Measurements from ENCODE around the gene SERTAD2.

SERTAD2 gene

GRCh38 chr2:64629329-64629781, 24.4 kb downstream of the SERTAD2 start:
- no peak for DNase-seq (ENCODE audit: low read depth in 2 of 2)

- DNase-seq (ENCODE audit: low read depth in 2 of 2): no peak
These were observed 25.6 kb downstream of the SERTAD2 start for GRCh38 chr2:64627860-64628841.

GRCh38 chr2:64626963-64627760, 26.6 kb downstream of the SERTAD2 start:
- DNase-seq (ENCODE audit: low read depth in 2 of 2): no peak

GRCh38 chr2:64626146-64626809, 27.4 kb downstream of the SERTAD2 start:
- DNase-seq (ENCODE audit: low read depth in 2 of 2): no peak

- no peak for DNase-seq (ENCODE audit: low read depth in 2 of 2)
These were observed 28.2 kb downstream of the SERTAD2 start for GRCh38 chr2:64625299-64626145.

- no peak for DNase-seq (ENCODE audit: low read depth in 2 of 2)
These were observed 28.9 kb downstream of the SERTAD2 start for GRCh38 chr2:64624862-64625261.

GRCh38 chr2:64624108-64624610, 29.6 kb downstream of the SERTAD2 start:
- no peak for DNase-seq (ENCODE audit: low read depth in 2 of 2)

- DNase-seq (ENCODE audit: low read depth in 2 of 2): no peak
These were observed 30.4 kb downstream of the SERTAD2 start for GRCh38 chr2:64623242-64623850.

GRCh38 chr2:64622443-64623241, 31.1 kb downstream of the SERTAD2 start:
- no peak for DNase-seq (ENCODE audit: low read depth in 2 of 2)

GRCh38 chr2:64620661-64621060, 33.1 kb downstream of the SERTAD2 start:
- DNase-seq (ENCODE audit: low read depth in 2 of 2): no peak

GRCh38 chr2:64617631-64618151, 36.0 kb downstream of the SERTAD2 start:
- no peak for DNase-seq (ENCODE audit: low read depth in 2 of 2)

GRCh38 chr2:64615844-64616536, 37.7 kb downstream of the SERTAD2 start:
- no peak for DNase-seq (ENCODE audit: low read depth in 2 of 2)

GRCh38 chr2:64615192-64615763, 38.4 kb downstream of the SERTAD2 start:
- no peak for DNase-seq (ENCODE audit: low read depth in 2 of 2)

- DNase-seq (ENCODE audit: low read depth in 2 of 2): peak; percentile 90 to 91
These were observed 40.4 kb downstream of the SERTAD2 start for GRCh38 chr2:64613276-64613675.

GRCh38 chr2:64612575-64613195, 41.0 kb downstream of the SERTAD2 start:
- DNase-seq (ENCODE audit: low read depth in 2 of 2): no peak

- DNase-seq (ENCODE audit: low read depth in 2 of 2): no peak
These were observed 43.3 kb downstream of the SERTAD2 start for GRCh38 chr2:64610316-64610855.

- no peak for DNase-seq (ENCODE audit: low read depth in 2 of 2)
These were observed 43.8 kb downstream of the SERTAD2 start for GRCh38 chr2:64609942-64610281.
